PFSK-1 (cell line): ENCODE measurements around the gene POU3F3.

Experiments
- FOXP2 ChIP-seq: optimal IDR thresholded peaks from 2 replicates; pipeline ENCODE3; 2011; ENCODE audit warnings: borderline replicate concordance, control low read depth, inconsistent platforms; ENCODE audit not compliant: insufficient read depth; ENCODE audit errors: extremely low read length, extremely low read depth
- POLR2AphosphoS5 ChIP-seq: IDR thresholded peaks from 2 replicates; pipeline ENCODE4 v1.6.1; 2012; ENCODE audit warnings: low read depth, mild to moderate bottlenecking, control low read depth, low read length, moderate library complexity
- SIN3A ChIP-seq: IDR thresholded peaks from 2 replicates; pipeline ENCODE4 v1.6.1; 2012; ENCODE audit warnings: mild to moderate bottlenecking, low read length, moderate library complexity, borderline replicate concordance; ENCODE audit not compliant: insufficient read depth
- TAF1 ChIP-seq: IDR thresholded peaks from 2 replicates; pipeline ENCODE4 v1.6.1; 2012; ENCODE audit warnings: low read length, control low read depth, borderline replicate concordance; ENCODE audit not compliant: insufficient read depth
- TF ChIP-seq, protein P1 (sequence below), 2 experiments: IDR thresholded peaks; 2 replicates each; pipeline versions ENCODE4 v1.6.1 to v1.8.0; 2011 to 2012; ENCODE audit warnings: low read depth in 2 of 2, low read length in 2 of 2, control low read depth in 1 of 2, inconsistent platforms in 1 of 2, mild to moderate bottlenecking in 1 of 2, moderate library complexity in 1 of 2; ENCODE audit not compliant: insufficient read depth in 1 of 2

POU3F3 gene

DNA sequence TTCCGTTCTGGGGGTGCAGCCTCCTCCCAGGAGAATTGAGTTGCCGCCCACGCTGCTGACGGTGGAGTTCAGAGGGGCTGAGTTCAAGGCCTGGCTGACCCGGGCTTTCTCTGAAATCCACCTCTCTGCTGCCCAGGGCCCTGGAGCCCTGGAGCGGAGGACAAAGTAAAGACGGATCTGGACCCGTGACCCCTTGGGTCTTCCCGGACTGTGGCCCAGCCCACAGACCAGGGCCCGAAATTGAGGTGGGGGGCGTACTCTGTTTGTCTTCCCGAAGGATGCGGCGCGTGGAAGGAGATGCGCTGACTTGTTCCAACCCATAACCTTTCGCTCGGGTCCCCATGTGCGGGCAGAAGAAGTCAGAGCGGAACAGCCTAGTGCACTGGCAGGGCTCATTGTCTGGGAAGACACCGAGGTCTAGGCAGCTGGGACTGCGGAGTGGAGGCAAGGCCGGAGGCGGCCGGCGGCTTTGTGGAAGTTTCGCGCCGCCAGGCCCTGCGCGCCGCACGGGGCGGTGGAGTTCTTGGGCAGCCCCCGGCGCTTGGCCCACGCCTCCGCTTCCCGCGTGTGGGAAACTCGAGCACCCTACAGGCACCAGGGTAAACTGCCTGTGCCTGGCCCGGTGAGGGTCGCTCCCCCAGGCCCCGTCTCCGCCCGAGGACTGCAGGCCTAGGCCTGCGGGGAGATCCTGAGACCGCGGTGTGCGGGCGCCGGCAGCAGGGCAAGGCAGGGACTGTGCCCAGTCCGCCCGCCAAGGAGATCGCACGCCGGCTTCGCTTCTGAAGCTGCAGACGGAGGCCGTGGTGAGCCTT lies 9.8 kb downstream of the POU3F3 start:
- TF ChIP-seq FOXP2 = no peak
- TF ChIP-seq, protein P1, sequence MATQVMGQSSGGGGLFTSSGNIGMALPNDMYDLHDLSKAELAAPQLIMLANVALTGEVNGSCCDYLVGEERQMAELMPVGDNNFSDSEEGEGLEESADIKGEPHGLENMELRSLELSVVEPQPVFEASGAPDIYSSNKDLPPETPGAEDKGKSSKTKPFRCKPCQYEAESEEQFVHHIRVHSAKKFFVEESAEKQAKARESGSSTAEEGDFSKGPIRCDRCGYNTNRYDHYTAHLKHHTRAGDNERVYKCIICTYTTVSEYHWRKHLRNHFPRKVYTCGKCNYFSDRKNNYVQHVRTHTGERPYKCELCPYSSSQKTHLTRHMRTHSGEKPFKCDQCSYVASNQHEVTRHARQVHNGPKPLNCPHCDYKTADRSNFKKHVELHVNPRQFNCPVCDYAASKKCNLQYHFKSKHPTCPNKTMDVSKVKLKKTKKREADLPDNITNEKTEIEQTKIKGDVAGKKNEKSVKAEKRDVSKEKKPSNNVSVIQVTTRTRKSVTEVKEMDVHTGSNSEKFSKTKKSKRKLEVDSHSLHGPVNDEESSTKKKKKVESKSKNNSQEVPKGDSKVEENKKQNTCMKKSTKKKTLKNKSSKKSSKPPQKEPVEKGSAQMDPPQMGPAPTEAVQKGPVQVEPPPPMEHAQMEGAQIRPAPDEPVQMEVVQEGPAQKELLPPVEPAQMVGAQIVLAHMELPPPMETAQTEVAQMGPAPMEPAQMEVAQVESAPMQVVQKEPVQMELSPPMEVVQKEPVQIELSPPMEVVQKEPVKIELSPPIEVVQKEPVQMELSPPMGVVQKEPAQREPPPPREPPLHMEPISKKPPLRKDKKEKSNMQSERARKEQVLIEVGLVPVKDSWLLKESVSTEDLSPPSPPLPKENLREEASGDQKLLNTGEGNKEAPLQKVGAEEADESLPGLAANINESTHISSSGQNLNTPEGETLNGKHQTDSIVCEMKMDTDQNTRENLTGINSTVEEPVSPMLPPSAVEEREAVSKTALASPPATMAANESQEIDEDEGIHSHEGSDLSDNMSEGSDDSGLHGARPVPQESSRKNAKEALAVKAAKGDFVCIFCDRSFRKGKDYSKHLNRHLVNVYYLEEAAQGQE (IDR thresholded peaks at IDR 0.05; ENCODE audit: insufficient read depth in 1 of 2, low read depth in 2 of 2, low read length in 2 of 2) = no peak
- TF ChIP-seq POLR2AphosphoS5 = no peak
- no peak for TF ChIP-seq SIN3A
- TF ChIP-seq TAF1 = no peak

DNA sequence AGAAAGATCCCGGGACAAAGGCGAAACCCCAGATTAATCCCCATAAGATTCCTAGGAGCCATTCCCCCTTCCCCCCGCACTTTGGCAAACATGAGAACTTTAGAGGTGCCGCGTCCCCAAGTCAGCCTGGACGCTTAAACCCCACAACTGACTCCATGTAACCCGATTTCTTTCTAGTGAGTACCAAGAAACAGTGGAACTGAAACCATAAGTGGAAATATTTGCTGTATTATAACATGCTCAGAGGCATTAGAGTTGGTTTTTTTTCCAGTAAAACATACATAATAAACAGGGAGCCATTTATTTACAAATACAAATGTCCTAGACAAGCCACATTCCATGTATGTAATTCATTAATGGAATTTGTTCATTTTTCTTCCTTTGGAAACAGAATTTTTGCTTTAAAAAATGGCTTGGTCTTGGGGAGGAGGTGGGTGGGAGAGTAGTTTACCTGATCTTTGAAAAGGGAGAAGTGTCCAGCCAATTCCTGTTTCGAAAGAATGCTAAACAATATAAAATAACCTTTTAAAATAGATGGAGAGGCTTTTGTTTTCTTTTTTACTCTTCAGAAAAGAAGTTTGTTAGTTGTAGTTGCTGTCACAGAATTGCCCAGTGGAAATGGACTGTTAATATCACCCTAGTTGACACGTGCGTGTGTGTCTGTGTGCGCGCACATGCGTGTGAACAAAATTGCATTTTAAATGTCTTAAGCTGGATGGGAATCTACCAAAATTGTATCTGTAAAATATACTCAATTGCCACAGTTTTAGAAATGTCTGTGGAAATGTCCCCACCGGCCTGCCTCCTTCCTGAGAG lies 10.6 kb downstream of the POU3F3 start:
- TF ChIP-seq, protein P1 (IDR thresholded peaks at IDR 0.05; ENCODE audit: insufficient read depth in 1 of 2, low read depth in 2 of 2, low read length in 2 of 2) = no peak
- TF ChIP-seq TAF1 = no peak
- TF ChIP-seq SIN3A = no peak
- no peak for TF ChIP-seq FOXP2
- TF ChIP-seq POLR2AphosphoS5 = no peak

DNA sequence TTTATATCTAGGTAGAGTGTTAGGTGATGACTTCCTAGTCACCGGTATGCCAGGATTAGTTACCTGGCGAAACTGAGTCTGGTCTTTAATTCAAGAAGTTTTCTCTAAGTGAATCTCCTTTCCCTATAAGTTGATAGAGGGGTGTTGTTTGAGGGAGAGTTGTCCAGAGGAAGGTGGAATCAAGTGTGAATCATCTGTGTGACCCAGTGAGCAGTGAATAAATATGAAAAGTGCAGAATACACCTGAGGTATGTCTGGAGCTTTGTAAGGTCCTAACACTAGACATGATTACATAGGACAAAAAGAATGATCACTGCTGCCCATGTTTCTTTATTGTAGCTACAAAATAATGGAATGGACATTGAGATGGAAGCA lies 11.2 kb downstream of the POU3F3 start:
- TF ChIP-seq POLR2AphosphoS5 = no peak
- TF ChIP-seq, protein P1 (IDR thresholded peaks at IDR 0.05; ENCODE audit: insufficient read depth in 1 of 2, low read depth in 2 of 2, low read length in 2 of 2) = no peak
- no peak for TF ChIP-seq TAF1
- TF ChIP-seq FOXP2 = no peak
- no peak for TF ChIP-seq SIN3A

DNA sequence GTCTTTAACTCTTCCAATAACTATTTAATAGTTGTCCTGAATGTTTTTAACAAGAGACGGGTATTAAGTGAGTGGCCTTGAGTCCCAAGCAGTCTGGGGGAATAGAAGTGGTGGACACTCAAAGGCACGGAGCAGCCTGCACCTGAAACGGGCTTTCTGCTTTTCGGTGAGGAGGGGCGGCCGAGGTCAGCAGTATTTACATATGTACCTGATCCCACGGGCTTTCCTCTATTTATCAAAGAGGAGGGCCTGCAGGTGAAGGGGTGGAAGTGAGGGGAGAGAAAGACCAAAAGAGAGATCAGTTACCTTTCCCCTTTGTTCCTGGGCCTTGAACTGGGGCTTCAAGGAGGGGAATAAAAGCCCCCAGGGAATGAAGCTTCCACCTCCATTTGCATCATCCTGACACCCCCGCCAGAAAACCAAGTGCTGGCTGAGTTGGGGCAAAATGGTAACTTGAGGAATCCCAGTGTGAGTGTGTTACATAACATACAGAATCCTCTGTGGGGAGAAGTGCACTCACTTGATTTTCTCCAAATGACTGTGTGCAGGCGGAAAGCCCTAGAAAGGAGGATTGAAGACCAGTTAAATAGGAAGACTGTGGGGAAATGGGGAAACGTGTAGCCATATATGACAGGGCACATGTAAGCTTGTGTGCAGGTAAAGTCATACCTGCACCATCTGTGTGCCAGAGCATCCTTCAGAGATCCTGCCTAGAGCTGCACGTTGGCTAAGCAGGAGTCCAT lies 12.4 kb downstream of the POU3F3 start:
- TF ChIP-seq FOXP2 = no peak
- TF ChIP-seq TAF1 = no peak
- TF ChIP-seq, protein P1 (IDR thresholded peaks at IDR 0.05; ENCODE audit: insufficient read depth in 1 of 2, low read depth in 2 of 2, low read length in 2 of 2) = no peak
- no peak for TF ChIP-seq SIN3A
- no peak for TF ChIP-seq POLR2AphosphoS5
